ENCODE results near the gene DEPP1. TPM values are rescaled to one million over a fixed set of nuclear protein-coding genes. Genes with fewer than 3 reads are reported as not detected.
A peak's percentile ranks its signal among the peaks of the same experiment; 100 is the strongest.

Gene DEPP1
- total and polyA plus RNA-seq, 2 donors (not counting 1 experiment from before 2014, with no cell fraction given), result not detected

DNA sequence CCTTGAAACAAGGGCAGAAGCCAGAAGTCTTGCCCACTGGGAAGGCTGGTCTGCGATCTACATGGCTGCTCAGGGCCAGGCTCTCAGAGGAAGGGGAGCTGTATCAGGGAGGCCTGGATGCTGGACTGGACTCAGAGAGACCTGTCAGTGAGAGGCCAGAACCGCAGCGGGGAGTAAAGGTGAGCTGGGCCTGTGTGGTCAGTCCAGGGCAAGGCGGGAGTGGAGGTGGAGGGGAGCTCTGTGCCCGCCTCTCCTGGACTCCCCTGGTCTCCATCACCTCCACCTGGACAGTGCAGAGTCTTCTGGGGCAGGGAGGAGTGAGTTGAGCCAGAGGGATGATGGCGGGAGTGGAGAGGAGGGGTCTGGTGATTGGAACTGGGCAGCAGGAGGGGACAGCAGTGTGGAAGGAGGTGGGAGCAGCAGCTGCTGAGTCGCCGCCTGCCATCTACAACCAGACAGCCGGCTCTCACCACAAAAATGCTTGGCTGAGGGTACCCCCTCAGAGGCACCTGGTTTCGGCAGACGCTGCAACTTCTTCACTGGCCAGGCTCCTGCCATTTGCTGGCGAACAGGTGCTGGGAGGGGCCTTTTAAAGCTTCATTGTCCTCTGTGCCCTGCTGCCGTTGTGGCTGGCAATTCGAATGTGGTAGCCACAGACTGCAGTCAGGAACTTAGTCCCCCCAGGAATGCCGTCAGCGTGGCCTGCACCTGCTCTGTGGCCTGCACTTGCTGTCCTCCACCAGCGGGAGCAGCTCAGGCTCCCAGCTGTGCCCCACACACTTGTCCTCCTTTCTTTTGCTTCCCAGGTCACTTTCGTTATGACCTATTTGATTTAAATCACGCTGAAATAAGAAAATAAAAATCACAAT is 15.5 kb downstream of the DEPP1 start:
- Histone ChIP-seq H3K9me3 (ENCODE audit: control extremely low read depth in 1 of 3, control insufficient read depth in 2 of 3, insufficient read depth in 1 of 3, low read length in 2 of 3) (no peaks in the 10 kb centered on the region), H3K4me3 (ENCODE audit: control extremely low read depth in 1 of 5, extremely low read depth in 1 of 5, insufficient read depth in 1 of 5, low read depth in 2 of 5, low read length in 4 of 5) (no peak overlapping the region), H2AFZ (ENCODE audit: insufficient read depth, low read depth, low read length, poor library complexity, severe bottlenecking) (peak overlapping the region; percentile 61), H3K4me1 (ENCODE audit: control insufficient read depth in 2 of 2, insufficient read depth in 2 of 2, low read length in 2 of 2) (peaks cover 52 to 80% of the 10 kb centered on the region in 2 donors), H3K9ac (ENCODE audit: low read length) (peak overlapping the region; percentile 15), H3K36me3 (replicated peaks in 1 of 2; ENCODE audit: control extremely low read depth in 1 of 2, control insufficient read depth in 1 of 2, extremely low read depth in 1 of 2, insufficient read depth in 2 of 2, low read length in 1 of 2) (no peaks in the 10 kb centered on the region), H3K27ac (ENCODE audit: low read length in 2 of 2) (no peak overlapping the region), H4K20me1 (ENCODE audit: control insufficient read depth, insufficient read depth, low read length, poor library complexity, severe bottlenecking) (no peaks in the 10 kb centered on the region), H3K27me3 (replicated peaks in 1 of 4; ENCODE audit: control extremely low read depth in 1 of 4, control insufficient read depth in 3 of 4, insufficient read depth in 4 of 4, low read length in 3 of 4) (peaks cover 0 to 2% (median 0%) of the 10 kb centered on the region in 4 experiments), H3K79me2 (ENCODE audit: control insufficient read depth, insufficient read depth, low read length) (peaks cover 14% of the 10 kb centered on the region), H3K4me2 (replicated peaks; ENCODE audit: low read depth, low read length, poor library complexity, severe bottlenecking) (peak overlapping the region; percentile 56)
- 36% methylated on average over 11 of the region's 19 CpGs for WGBS (ENCODE audit: insufficient coverage)
- no peak for ATAC-seq (ENCODE audit: low read depth)
- POLR2A ChIA-PET, result interaction anchor here (1.5 kb wide), 1 partner anchor 40 kb away, joined by 3 read pairs; no protein-coding TSS in a partner anchor
- H3K9me3 Mint-ChIP-seq (ENCODE audit: insufficient read depth), result no peaks in the 10 kb centered on the region
- no peaks in the 10 kb centered on the region for H3K27me3 Mint-ChIP-seq
- CTCF ChIA-PET, result interaction anchor here (0.7 to 3.7 kb wide), 11 partner anchors 10 to 40 kb away, joined by 3 to 24 read pairs (median 5); partner anchors contain the start of genes DEPP1 and ZNF22
- TF ChIP-seq EZH2 (IDR thresholded peaks at IDR 0.05; ENCODE audit: borderline replicate concordance, insufficient read depth, low read depth, low read length, poor library complexity, severe bottlenecking) (no peak), CTCF (IDR thresholded peaks at IDR 0.05) (peak; percentile 32)
- peak overlapping the region; percentile 56 for H3K4me3 Mint-ChIP-seq
- intact Hi-C loops (cut with micrococcal nuclease), result no loop called here
- DNase-seq, result peak; percentile 37
- H3K27ac Mint-ChIP-seq, result peak overlapping the region; percentile 50
- H3K4me1 Mint-ChIP-seq, result peaks cover 72% of the 10 kb centered on the region
